Ishikawa (cell line): ENCODE results near the gene MCU.

ENCODE experiments used
- CEBPB ChIP-seq: IDR thresholded peaks from 2 replicates; pipeline ENCODE4 v1.6.1; 2012
- CREB1 ChIP-seq: IDR thresholded peaks from 2 replicates; pipeline ENCODE4 v1.6.1; 2012; ENCODE audit warnings: low read depth

GRCh38 chr10:72812753-72813430, 120.9 kb downstream of the MCU start:
- TF ChIP-seq CEBPB (no peak), CREB1 (no peak)
